Measurements from ENCODE around the gene SIRPA. TPM values are rescaled to one million over a fixed set of nuclear protein-coding genes. Genes with fewer than 3 reads are reported as not detected.

Gene SIRPA
- polyA plus RNA-seq, 1 donor (not counting 4 experiments of a cell fraction or from before 2014, with no cell fraction given): 23.7 TPM

DNA sequence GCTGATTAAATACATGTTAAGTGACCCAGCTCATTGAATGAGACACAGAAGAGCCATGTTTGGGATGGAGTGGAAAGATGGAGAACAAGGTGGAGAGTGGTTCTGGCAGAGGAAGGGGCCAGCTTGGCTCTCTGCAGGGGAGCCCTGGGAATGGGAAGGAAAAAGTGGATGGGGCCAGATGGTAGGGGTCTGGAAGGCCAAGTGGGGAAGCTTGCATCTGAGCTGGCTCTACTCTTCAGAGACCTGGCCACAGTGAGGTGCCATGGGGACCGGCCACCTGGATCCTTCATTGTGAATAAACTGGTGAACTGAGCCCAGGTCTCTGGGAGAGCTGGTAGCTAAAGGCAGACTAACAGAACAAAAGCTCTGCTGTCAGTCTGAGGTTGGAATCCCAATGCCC lies 48.9 kb upstream of the SIRPA start:
- no peak for TF ChIP-seq EZH2 (IDR thresholded peaks at IDR 0.05; ENCODE audit: low read length)
- TF ChIP-seq, protein P1, sequence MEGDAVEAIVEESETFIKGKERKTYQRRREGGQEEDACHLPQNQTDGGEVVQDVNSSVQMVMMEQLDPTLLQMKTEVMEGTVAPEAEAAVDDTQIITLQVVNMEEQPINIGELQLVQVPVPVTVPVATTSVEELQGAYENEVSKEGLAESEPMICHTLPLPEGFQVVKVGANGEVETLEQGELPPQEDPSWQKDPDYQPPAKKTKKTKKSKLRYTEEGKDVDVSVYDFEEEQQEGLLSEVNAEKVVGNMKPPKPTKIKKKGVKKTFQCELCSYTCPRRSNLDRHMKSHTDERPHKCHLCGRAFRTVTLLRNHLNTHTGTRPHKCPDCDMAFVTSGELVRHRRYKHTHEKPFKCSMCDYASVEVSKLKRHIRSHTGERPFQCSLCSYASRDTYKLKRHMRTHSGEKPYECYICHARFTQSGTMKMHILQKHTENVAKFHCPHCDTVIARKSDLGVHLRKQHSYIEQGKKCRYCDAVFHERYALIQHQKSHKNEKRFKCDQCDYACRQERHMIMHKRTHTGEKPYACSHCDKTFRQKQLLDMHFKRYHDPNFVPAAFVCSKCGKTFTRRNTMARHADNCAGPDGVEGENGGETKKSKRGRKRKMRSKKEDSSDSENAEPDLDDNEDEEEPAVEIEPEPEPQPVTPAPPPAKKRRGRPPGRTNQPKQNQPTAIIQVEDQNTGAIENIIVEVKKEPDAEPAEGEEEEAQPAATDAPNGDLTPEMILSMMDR (optimal IDR thresholded peaks at IDR 0.05 in 1 of 3, IDR thresholded peaks at IDR 0.05 in 1 of 3, conservative IDR thresholded peaks at IDR 0.05 in 1 of 3; ENCODE audit: extremely low read depth in 1 of 3, insufficient read depth in 2 of 3, low read length in 3 of 3): no peak
- no peak overlapping the region for H3K4me3 ChIP-seq (ENCODE audit: control insufficient read depth in 2 of 3, extremely low read depth in 1 of 3, insufficient read depth in 2 of 3, low read depth in 1 of 3, low read length in 3 of 3)
- H3K9me3 ChIP-seq (ENCODE audit: control insufficient read depth, low read depth, low read length): no peaks in the 10 kb centered on the region
- H3K9ac ChIP-seq (ENCODE audit: control insufficient read depth, extremely low read depth, insufficient read depth, low read length): no peak overlapping the region
- H3K36me3 ChIP-seq (ENCODE audit: control insufficient read depth in 2 of 2, extremely low read depth in 1 of 2, insufficient read depth in 2 of 2, low read length in 2 of 2): no peaks in the 10 kb centered on the region
- no peak overlapping the region for H3K4me2 ChIP-seq (ENCODE audit: control insufficient read depth, extremely low read depth, insufficient read depth, low read depth, low read length)
- H3K4me1 ChIP-seq (ENCODE audit: control insufficient read depth, extremely low read depth, insufficient read depth, low read length): peaks cover 11% of the 10 kb centered on the region
- no peaks in the 10 kb centered on the region for H3K27me3 ChIP-seq (ENCODE audit: control insufficient read depth, extremely low read depth, insufficient read depth, low read length)
- H3K9me1 ChIP-seq (ENCODE audit: control insufficient read depth, extremely low read depth, insufficient read depth, low read length): no peaks in the 10 kb centered on the region
- no peak overlapping the region for H3K27ac ChIP-seq (ENCODE audit: control insufficient read depth, insufficient read depth, low read length)
- dilution Hi-C loops (cut with MboI; ENCODE audit: extremely low pct_ligation_motif_present, low sequenced_read_pairs): no loop called here
- no peak overlapping the region for H2AFZ ChIP-seq (ENCODE audit: control insufficient read depth, low read length)
- FAIRE-seq (no peak), DNase-seq (ENCODE audit: low read depth, low spot score) (no peak)
- H3K79me2 ChIP-seq (ENCODE audit: control insufficient read depth, insufficient read depth, low read length): no peaks in the 10 kb centered on the region
- H4K20me1 ChIP-seq (ENCODE audit: control insufficient read depth, extremely low read depth, insufficient read depth, low read length): no peaks in the 10 kb centered on the region

DNA sequence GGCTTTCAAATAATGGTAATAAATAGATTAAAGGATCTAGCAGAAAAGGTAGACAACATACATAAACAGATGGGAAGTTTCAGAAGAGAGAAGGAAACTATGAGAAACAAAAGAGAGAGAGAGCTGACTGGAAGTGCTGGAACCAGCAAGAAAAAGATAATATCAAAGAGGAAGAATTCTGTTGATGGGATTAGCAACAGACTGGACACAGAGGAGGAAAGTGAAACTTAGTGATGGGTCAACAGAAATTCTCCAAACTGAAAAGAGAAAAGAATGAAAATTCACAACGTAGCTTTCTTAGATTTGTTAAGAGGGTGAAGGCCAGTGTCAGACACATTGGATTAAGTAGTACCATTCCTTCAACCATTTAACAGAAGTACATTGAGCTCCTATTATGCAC lies 48.3 kb upstream of the SIRPA start:
- dilution Hi-C loops (cut with MboI; ENCODE audit: extremely low pct_ligation_motif_present, low sequenced_read_pairs): no loop called here
- Histone ChIP-seq H3K4me3 (ENCODE audit: control insufficient read depth in 2 of 3, extremely low read depth in 1 of 3, insufficient read depth in 2 of 3, low read depth in 1 of 3, low read length in 3 of 3) (no peak overlapping the region), H3K9ac (ENCODE audit: control insufficient read depth, extremely low read depth, insufficient read depth, low read length) (no peak overlapping the region), H3K9me1 (ENCODE audit: control insufficient read depth, extremely low read depth, insufficient read depth, low read length) (no peaks in the 10 kb centered on the region), H4K20me1 (ENCODE audit: control insufficient read depth, extremely low read depth, insufficient read depth, low read length) (no peaks in the 10 kb centered on the region), H3K9me3 (ENCODE audit: control insufficient read depth, low read depth, low read length) (no peaks in the 10 kb centered on the region), H3K4me1 (ENCODE audit: control insufficient read depth, extremely low read depth, insufficient read depth, low read length) (peaks cover 6% of the 10 kb centered on the region), H2AFZ (ENCODE audit: control insufficient read depth, low read length) (no peak overlapping the region), H3K27ac (ENCODE audit: control insufficient read depth, insufficient read depth, low read length) (no peak overlapping the region), H3K36me3 (ENCODE audit: control insufficient read depth in 2 of 2, extremely low read depth in 1 of 2, insufficient read depth in 2 of 2, low read length in 2 of 2) (no peaks in the 10 kb centered on the region), H3K27me3 (ENCODE audit: control insufficient read depth, extremely low read depth, insufficient read depth, low read length) (no peaks in the 10 kb centered on the region), H3K79me2 (ENCODE audit: control insufficient read depth, insufficient read depth, low read length) (no peaks in the 10 kb centered on the region), H3K4me2 (ENCODE audit: control insufficient read depth, extremely low read depth, insufficient read depth, low read depth, low read length) (no peak overlapping the region)
- no peak for TF ChIP-seq EZH2 (IDR thresholded peaks at IDR 0.05; ENCODE audit: low read length)
- TF ChIP-seq, protein P1 (optimal IDR thresholded peaks at IDR 0.05 in 1 of 3, IDR thresholded peaks at IDR 0.05 in 1 of 3, conservative IDR thresholded peaks at IDR 0.05 in 1 of 3; ENCODE audit: extremely low read depth in 1 of 3, insufficient read depth in 2 of 3, low read length in 3 of 3): no peak
- DNase-seq (ENCODE audit: low read depth, low spot score) (no peak), FAIRE-seq (no peak)
